ENCODE data around the gene SLCO4A1.

DNA sequence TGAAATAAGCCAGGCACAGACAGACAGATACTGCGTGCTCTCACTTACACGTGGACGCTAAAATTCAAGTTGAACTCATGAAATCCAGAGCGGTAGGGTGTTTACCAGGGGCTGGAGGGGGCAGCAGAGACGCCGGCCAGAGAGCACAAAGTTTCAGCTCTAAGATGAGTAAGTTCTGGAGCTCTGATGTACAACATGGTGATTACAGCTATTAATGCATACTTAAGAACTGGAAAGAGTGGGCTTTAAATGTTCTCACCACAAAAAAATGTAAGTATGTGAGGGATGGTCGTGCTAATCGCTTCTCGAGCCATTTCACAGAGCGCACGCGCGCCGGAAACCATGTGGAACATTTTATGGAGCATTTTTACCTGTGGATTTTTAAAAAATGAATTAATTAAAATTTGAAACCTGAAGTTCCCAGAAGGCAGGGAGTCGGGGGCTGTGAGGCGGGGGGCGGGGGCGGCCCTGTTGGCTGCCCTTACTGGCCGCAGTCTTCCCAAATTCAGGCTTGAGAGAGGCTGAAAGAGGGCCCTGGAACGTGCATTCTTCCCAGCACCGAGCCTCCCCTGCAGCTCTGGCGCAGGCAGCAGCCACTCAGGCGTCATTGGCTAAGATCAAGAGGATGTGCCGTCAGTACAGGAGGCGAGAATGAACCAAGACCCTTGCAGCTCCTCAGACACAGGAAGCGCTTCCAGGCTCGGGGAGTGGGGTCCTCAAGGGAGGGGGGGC is 8.5 kb upstream of the SLCO4A1 start:
- TF ChIP-seq, protein P1, sequence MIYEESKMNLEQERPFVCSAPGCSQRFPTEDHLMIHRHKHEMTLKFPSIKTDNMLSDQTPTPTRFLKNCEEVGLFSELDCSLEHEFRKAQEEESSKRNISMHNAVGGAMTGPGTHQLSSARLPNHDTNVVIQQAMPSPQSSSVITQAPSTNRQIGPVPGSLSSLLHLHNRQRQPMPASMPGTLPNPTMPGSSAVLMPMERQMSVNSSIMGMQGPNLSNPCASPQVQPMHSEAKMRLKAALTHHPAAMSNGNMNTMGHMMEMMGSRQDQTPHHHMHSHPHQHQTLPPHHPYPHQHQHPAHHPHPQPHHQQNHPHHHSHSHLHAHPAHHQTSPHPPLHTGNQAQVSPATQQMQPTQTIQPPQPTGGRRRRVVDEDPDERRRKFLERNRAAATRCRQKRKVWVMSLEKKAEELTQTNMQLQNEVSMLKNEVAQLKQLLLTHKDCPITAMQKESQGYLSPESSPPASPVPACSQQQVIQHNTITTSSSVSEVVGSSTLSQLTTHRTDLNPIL (CRISPR knock-in tag; IDR thresholded peaks at IDR 0.05; ENCODE audit: low read depth): no peak
- no peak for TF ChIP-seq ZNF70 (CRISPR knock-in tag; IDR thresholded peaks at IDR 0.05)
- no peak for TF ChIP-seq RARB (CRISPR knock-in tag; IDR thresholded peaks at IDR 0.05)
- TF ChIP-seq ZFP30 (CRISPR knock-in tag; IDR thresholded peaks at IDR 0.05): no peak
- TF ChIP-seq, protein P2, sequence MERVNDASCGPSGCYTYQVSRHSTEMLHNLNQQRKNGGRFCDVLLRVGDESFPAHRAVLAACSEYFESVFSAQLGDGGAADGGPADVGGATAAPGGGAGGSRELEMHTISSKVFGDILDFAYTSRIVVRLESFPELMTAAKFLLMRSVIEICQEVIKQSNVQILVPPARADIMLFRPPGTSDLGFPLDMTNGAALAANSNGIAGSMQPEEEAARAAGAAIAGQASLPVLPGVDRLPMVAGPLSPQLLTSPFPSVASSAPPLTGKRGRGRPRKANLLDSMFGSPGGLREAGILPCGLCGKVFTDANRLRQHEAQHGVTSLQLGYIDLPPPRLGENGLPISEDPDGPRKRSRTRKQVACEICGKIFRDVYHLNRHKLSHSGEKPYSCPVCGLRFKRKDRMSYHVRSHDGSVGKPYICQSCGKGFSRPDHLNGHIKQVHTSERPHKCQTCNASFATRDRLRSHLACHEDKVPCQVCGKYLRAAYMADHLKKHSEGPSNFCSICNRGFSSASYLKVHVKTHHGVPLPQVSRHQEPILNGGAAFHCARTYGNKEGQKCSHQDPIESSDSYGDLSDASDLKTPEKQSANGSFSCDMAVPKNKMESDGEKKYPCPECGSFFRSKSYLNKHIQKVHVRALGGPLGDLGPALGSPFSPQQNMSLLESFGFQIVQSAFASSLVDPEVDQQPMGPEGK (CRISPR knock-in tag; IDR thresholded peaks at IDR 0.05; ENCODE audit: borderline replicate concordance): no peak
- TF ChIP-seq GLIS3 (CRISPR knock-in tag; IDR thresholded peaks at IDR 0.05): no peak
- TF ChIP-seq SNAI2 (CRISPR knock-in tag; IDR thresholded peaks at IDR 0.05): no peak
- TF ChIP-seq ISL1 (CRISPR knock-in tag; IDR thresholded peaks at IDR 0.05): no peak
- no peak for TF ChIP-seq ARNTL (CRISPR knock-in tag; IDR thresholded peaks at IDR 0.05; ENCODE audit: borderline replicate concordance, low read depth)
- TF ChIP-seq CSDC2 (CRISPR knock-in tag; IDR thresholded peaks at IDR 0.05): no peak
- TF ChIP-seq PPARA (CRISPR knock-in tag; IDR thresholded peaks at IDR 0.05; ENCODE audit: borderline replicate concordance): no peak
- no peak for TF ChIP-seq ZNF8 (CRISPR knock-in tag; IDR thresholded peaks at IDR 0.05)
- no peak for TF ChIP-seq OSR1 (CRISPR knock-in tag; IDR thresholded peaks at IDR 0.05)
- no peak for TF ChIP-seq ZNF565 (CRISPR knock-in tag; conservative IDR thresholded peaks at IDR 0.05; ENCODE audit: low read depth)
